ENCODE data around the gene PDE4D. TPM values are rescaled to one million over a fixed set of nuclear protein-coding genes. Genes with fewer than 3 reads are reported as not detected.

Gene PDE4D
- total RNA-seq, 1 experiment from 2014 or later = 3.6 TPM

- no peaks in the 10 kb centered on the region for H3F3A ChIP-seq (ENCODE audit: low read length, unreplicated experiment)
- H3K4me3 ChIP-seq (ENCODE audit: low read length) = peak overlapping the region; percentile 63
- no peaks in the 10 kb centered on the region for H4K20me1 ChIP-seq (ENCODE audit: low read length)
- H3K4me2 ChIP-seq (ENCODE audit: low read length) = peak overlapping the region; percentile 87
- TF ChIP-seq EZH2phosphoT487 (IDR thresholded peaks at IDR 0.05; ENCODE audit: borderline replicate concordance, low read length) = no peak
- TF ChIP-seq CTCF (conservative IDR thresholded peaks at IDR 0.05; ENCODE audit: low read depth, low read length) = no peak
- no peak for TF ChIP-seq EZH2 (IDR thresholded peaks at IDR 0.05; ENCODE audit: low read length, unreplicated experiment)
- H3K27ac ChIP-seq (ENCODE audit: low read length) = no peak overlapping the region
- TSS peak; percentile 21 for BruUV-seq (replicated peaks)
- DNase-seq (no peak), ATAC-seq (no peak)
- H3K79me2 ChIP-seq (ENCODE audit: low read length) = no peaks in the 10 kb centered on the region
- no peaks in the 10 kb centered on the region for H3K9me2 ChIP-seq (replicated peaks; ENCODE audit: low read length)
- H3K9ac ChIP-seq (ENCODE audit: low read length) = 0 out of 2 replicates have a peak overlapping the region, but pooled peaks have one; percentile 33
- no peaks in the 10 kb centered on the region for H3K27me3 ChIP-seq (ENCODE audit: low read length)
- H2AFZ ChIP-seq (ENCODE audit: low read length) = peak overlapping the region; percentile 65; the same call in 1 of the 2 replicates
- intact Hi-C loops (cut with micrococcal nuclease) = loop anchor here (1.0 to 5.0 kb wide), 4 partner anchors 18 to 550 kb away; no protein-coding TSS in a partner anchor
- H3K4me1 ChIP-seq (ENCODE audit: insufficient read depth, low read length) = peaks cover 29% of the 10 kb centered on the region
- H3K9me3 ChIP-seq (ENCODE audit: low read length) = no peaks in the 10 kb centered on the region
- ChIA-PET CTCF (interaction anchor here (1.4 kb wide), 1 partner anchor 61 kb away, joined by 3 read pairs; no protein-coding TSS in a partner anchor), POLR2A (ENCODE audit: unreplicated experiment) (no interaction called here)
- H3K36me3 ChIP-seq (ENCODE audit: low read depth, low read length) = no peaks in the 10 kb centered on the region
These were observed 306.7 kb downstream of the PDE4D start for GRCh38 chr5:59586841-59587240.

GRCh38 chr5:59584858-59585846 is 308.4 kb downstream of the PDE4D start:
- BruUV-seq (replicated peaks) = no TSS peak
- Histone ChIP-seq H3K4me2 (ENCODE audit: low read length) (no peak overlapping the region), H3K9ac (ENCODE audit: low read length) (no peak overlapping the region), H3K79me2 (ENCODE audit: low read length) (no peaks in the 10 kb centered on the region), H3F3A (ENCODE audit: low read length, unreplicated experiment) (no peaks in the 10 kb centered on the region), H2AFZ (ENCODE audit: low read length) (no peak overlapping the region), H4K20me1 (ENCODE audit: low read length) (no peaks in the 10 kb centered on the region), H3K9me2 (replicated peaks; ENCODE audit: low read length) (no peaks in the 10 kb centered on the region), H3K4me1 (ENCODE audit: insufficient read depth, low read length) (peaks cover 19% of the 10 kb centered on the region), H3K27me3 (ENCODE audit: low read length) (no peaks in the 10 kb centered on the region), H3K9me3 (ENCODE audit: low read length) (no peaks in the 10 kb centered on the region), H3K36me3 (ENCODE audit: low read depth, low read length) (no peaks in the 10 kb centered on the region), H3K4me3 (ENCODE audit: low read length) (no peak overlapping the region), H3K27ac (ENCODE audit: low read length) (no peak overlapping the region)
- CTCF ChIA-PET = interaction anchor here (0.6 kb wide), 2 partner anchors 36 to 76 kb away, joined by 3 read pairs; no protein-coding TSS in a partner anchor
- POLR2A ChIA-PET (ENCODE audit: unreplicated experiment) = no interaction called here
- no peak for ATAC-seq
- intact Hi-C loops (cut with micrococcal nuclease) = loop anchor here (5.0 kb wide), 3 partner anchors 38 to 548 kb away; no protein-coding TSS in a partner anchor
- DNase-seq = no peak
- TF ChIP-seq CTCF (conservative IDR thresholded peaks at IDR 0.05; ENCODE audit: low read depth, low read length) (no peak), EZH2 (IDR thresholded peaks at IDR 0.05; ENCODE audit: low read length, unreplicated experiment) (no peak), EZH2phosphoT487 (IDR thresholded peaks at IDR 0.05; ENCODE audit: borderline replicate concordance, low read length) (no peak)
